Stimulated activated CD4-positive, alpha-beta T cell treated with anti-CD3 and anti-CD28 coated beads, Interleukin-15, amount 100 ng/mL, for 1 hour (primary cell): Measurements from ENCODE around the gene L3MBTL4.
"Not testable (repeated sequence)": the region's sequence is repeated elsewhere in the genome, so short reads cannot be mapped to it uniquely, and the experiment has no call there.

Experiments used
- DNase-seq, 2 donors: peaks; one replicate each; pipeline ENCODE4 v3.0.0-alpha.2; 2020; ENCODE audit warnings: low read depth in 1 of 2, low spot score in 1 of 2

The L3MBTL4 gene

DNA sequence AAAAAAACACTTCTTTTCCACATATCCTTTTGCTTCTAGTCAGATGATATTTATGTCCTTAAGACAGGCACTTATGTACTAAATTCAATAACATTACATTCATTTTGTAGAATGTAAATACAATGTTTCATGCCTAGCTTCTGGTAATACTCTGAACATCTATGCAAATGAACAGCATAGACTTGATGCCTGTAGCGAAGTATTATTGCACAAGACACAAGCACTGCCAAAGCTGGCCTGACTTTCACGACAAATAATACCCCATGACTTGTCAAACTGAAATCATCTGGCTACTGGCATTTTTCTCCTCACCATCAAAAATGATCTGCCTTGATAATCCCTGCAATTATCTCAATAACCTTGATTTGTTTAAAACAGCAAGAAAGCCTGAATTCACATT is 101.3 kb downstream of the L3MBTL4 start:
- no peak for DNase-seq

DNA sequence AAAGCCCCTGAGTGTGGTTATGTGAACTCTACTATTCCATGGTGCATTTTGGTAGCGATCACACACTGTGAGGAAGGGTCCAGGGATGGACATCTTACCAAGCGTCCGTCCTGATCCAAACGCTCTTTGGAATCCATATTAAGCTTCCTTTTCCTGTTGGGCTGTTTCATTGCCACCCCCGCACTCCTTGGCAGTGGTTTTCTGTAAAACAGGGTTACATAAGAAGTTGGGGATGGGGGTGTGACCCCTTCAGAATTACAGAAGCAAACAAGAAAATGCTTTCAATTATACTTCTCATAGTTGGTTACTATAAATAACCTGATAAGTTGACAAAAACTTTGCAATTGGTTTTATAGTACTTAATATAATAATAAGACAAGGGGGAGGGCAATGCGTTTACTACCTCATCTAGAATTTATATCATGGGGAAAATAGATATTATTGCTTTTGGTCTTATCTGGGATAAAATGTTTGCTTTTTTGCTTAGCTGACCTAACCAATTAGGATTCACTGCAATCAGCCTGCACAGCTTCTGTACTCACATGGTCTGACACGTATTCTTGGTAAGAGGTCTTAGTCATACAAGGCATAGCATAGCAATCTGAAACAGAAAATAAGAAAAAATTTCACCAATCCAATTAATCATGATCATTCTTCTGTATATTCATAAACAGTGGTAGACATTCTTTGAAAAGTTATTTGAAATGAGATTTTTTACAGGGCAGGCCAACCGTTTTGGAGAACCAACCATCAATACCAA is 103.1 kb downstream of the L3MBTL4 start:
- no peak for DNase-seq

DNA sequence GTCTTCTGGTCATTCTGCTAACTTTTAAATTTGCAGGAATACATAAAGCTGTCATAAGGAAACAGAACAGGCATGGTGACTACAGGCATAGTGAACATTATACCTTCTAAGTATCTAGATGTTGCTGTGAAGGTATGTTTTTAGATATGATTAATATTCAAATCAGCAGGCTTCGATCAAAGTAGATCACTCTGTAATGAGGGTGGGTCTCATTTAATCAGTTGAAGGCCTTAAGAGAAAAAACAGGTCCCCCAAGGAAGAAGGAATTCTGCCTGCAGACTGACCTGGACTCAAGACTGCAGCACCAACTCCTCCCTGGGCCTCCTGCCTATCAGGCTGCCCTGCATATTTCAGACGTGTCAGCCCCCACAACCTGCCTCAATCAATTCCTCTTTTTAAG is 104.0 kb downstream of the L3MBTL4 start:
- DNase-seq: no peak

DNA sequence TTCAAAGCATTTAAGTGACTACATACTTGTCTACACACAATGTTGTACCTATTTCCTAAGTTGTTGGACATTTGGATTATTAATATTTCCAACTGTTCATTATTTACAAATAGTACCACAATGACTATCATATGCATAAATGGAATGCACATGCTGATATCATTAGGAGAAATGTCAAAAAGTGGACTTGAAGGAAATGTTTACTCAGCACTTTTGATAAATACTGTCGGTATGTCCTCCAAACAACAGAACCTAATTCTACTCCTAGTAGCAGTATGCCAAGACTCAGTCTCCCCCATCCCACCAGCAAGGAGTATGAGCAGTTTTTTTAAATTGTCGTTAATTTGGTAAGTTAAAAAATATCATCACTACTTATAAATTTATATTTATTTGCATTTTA is 116.8 kb downstream of the L3MBTL4 start:
- no peak for DNase-seq

DNA sequence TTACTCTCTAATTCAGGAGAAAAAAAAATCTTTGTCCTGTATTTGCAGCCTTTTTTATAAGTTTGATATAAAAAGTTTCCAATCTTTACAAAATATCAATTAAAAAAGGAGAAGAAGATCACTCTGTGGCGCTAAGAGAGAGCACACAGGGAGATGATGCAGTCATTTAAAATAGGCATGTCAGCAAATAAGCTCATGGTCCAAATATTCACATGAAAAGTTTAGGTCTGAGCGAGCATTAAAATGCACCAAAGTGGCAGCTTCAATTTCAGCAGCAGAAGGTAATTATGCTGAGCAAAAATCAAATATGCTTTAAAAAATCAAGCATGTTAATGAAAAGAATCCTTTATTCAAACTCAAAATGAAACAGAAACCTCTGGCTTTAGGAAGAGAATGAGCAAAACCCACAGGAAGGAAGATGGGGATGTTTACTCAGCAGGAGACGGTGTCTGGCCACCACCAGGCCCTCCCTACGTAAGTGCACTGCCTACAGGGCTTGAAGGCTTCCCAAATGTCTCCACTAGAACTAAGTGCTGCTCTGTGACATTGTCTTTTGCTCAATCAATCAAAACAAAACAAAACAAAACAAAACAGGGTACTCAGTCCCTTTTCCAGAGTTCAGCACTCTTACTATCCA is 120.4 kb downstream of the L3MBTL4 start:
- no peak for DNase-seq

DNA sequence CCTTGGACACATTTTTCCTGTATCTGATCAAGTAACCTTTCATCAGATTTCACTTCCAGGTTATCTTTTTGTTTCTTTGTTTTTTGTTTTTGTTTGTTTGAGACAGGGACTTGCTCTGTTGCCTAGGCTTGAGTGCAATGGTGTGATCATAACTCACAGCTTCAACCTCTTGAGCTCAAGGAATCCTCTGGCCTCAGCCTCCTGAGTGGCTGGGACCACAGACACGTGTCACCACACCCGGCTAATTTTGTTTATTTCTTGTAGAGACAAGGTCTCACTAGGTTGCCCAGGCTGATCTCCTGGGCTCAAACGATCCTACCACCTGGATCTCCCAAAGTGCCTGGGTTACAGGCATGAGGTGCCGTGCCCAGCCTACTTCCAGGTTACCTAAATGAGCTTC is 124.9 kb downstream of the L3MBTL4 start:
- no peak for DNase-seq

DNA sequence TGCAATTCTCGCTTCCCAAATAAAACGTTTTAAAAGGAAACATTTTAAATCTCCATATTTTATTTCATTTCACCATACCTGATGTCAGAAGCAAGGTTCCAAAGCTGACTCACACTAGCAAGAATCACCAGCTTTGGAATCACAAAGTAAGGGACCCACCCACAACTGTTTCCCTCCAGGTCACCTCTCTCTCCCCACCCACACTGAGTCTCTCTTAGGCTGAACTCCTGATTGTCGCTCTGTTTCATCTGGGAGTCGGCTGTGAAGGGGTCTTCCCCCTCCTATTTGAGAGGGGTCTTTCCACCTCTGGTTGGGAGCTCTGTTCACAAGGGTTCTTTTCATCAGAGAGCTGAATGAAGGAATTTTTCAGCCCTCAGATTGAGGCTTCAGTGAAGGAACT is 128.1 kb downstream of the L3MBTL4 start:
- no peak for DNase-seq

DNA sequence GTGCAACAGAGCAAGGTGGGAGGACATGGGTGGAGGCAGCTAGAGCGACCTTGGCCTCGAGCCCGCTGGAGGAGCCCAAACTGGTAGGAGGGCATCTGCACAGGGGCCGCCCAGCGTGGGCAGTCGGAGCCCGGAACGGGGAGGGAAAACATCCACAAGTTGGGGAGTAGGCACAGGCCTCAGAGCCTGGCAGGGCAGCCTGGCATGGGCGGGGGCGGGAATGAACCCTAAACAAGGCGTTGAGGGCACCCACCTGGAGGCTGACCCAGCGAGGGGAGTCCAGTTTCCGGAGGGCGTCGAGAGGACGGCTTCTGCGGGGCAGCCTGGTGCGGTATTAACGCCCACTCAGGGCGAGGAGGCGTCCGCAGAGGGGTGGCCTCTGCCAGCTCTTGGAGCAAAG is 129.9 kb downstream of the L3MBTL4 start:
- DNase-seq: no peak

DNA sequence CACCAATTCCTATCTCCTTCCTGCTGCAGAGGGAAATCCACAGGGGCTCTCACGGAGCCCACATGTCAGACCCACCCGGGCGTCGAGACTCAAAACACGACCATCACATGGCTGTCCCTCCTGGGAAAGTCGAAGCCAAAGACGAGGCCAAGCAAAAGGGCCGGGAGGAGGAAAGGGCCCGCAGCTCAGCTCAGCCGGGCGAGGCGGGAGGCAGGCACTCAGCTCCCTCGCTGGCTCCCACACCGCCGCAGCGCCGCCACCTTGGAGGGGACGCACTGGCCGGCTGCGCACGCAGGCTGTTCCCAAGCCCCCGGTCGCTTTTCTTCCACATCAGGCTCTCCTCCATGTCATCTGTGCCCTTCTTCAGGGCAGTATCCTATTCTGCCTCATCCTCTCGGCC is 130.4 kb downstream of the L3MBTL4 start:
- no peak for DNase-seq

DNA sequence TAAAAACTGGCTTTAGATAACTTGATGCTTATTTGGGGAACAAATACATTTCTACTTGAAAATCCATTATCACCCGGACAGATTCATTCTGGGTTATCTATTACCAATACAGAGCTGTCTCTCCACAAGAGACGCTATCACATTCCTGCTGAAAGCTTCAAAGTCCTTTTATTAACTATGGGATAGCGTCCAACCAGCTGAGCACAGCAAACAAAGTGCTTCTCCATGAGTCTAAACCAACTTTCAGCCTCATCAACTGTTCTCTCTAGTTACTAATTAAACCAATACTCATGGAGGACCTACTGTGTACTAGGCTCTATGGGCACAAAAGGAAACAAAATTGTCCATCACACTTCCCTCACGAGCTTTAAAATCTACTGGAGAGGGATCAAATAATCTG is 132.8 kb downstream of the L3MBTL4 start:
- no peak for DNase-seq

DNA sequence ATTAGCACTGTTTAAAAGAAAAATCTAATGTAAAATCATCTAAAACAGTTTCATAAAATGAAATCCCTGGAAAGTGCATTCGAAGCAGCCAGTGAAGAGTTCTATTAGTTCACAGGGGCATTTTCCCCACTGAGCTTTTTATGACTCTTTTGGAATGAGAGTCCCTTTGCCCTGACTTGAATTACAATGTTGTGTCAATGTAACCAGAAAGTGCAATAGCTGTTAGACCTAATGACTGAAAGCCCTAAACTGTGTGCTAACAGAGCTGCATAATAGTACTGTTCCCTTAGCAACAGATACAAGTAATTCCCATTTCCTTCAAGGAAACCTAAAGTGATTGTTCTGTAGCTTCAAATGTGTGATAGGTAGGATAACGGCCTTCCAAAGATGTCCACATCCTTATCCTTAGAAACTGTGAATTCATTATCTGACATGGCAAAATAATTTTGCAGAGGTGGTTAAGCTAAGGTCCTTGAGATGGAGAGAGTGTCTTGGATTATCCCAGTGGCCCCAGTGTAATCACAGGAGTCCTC is 134.4 kb downstream of the L3MBTL4 start:
- DNase-seq: no peak

DNA sequence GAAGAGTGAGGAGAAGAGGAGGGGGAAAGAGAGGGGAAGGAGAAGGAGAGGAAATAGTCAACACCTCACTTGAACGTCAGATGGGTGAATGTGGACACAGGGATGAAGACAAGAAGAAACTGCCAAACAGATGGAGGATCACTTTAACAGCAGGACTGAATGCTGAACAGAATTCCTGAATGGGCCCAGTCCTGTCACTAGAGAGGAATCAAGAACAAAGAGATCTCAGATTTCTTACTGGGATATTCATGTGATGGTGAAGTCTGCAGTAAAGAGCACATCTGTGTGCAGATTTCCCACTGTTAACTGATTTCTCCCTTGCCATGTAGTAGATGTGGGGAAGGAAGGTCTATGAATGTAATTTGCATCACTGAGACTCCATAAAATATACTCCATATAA is 135.4 kb downstream of the L3MBTL4 start:
- no peak for DNase-seq

DNA sequence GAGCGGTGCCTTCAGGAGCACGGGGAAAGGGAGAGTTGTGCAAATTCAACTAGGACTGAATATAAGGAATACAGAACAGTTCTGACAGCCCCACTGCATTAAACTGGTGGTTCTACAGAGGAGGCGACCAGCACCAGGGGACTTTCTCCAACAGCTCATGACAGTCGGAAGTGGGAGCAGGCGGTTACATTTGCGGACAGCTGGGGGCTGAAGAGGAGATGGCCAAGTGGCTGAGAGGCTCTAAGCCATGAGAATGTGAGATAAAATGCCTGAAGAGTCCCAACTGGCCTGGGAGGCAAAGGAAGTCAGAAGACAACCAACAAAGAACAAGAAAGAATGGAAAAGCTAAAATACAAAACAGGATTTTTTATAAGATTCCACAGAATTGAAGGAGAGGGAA is 141.3 kb downstream of the L3MBTL4 start:
- DNase-seq: no peak

DNA sequence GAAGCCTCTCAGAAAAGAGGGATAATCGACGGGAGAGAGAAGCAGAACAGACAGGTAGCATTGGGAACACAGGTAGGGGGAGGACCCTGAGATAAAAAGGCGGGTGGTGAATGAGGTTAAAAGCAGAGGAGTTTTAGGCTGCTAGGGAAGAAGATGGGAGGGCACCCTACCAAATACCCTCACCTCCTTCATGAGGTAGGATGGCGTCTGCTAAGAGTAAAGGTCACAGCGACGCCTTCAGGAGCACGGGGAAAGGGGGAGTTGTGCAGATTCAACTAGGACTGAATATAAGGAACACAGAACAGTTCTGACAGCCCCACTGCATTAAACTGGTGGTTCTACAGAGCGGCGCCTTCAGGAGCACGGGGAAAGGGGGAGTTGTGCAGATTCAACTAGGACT is 142.6 kb downstream of the L3MBTL4 start:
- DNase-seq: not testable (repeated sequence)

DNA sequence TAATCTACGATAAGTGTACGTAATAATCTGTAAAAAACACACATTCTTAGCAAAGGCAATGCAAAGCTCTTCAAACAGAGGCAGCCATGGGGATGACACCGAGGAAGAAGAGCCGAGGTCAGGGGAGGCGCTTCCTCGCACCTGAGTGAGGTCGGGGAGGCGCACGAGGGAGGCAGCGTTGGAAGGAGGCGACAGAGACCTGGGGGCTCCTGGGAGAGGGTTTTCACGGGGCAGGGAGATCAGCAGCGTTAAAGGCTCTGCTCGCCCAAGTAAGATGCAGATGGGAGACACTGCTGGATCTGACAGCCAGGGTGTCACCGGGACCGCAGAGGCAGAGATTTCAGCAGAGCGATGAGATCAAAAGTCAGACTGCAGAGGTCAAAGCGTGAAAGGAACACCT is 143.1 kb downstream of the L3MBTL4 start:
- DNase-seq: no peak

DNA sequence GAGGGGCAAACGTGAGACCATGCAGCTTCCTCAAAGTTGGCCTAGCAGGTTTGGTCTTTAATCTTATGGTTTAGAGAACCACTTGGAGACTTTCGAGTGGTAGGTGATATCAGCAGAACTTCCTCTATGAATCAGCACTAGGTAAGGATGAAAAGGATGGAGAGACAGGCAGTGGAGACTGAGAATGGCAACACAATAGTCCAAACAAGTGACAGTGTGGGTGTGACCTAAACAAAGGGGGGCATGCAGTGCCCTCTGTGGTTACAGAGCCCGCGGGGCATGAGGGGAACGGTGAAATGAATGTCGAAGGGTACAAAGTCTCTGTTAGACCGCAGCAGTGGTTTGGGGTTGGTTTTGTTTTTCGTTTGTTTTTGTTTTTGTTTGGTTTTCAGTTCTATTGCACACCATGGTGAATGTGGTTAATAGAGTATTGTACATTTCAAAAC is 143.9 kb downstream of the L3MBTL4 start:
- no peak for DNase-seq

DNA sequence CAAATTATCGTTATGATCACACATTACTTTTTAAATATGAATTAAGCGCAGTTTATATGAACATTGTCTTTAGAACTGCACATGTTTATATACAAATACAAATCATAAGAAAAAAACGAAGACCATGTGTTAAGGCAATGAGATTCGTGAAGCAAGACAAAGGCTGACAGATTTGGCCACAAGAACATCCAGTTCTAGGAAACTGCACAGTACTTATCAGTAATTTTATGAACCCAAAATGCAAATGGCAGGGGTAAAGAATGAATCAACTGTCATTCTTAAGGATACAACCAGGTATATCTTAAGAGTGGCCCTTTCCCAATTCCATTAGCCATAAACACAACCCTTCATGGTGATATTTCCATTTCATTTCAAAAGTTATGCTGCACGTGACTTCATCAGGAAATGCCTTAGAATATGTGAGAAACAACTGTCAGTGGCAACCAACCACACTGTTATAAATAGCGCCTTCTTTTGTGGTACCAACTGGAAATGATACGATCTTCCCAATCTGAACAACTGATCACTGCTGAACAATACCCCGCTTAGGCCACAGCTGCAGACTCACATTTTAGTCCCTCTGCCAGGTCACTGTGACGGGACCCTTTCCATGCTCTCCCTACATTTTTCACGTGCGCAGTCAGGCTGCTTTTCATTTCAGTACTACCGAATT is 144.9 kb downstream of the L3MBTL4 start:
- DNase-seq: no peak

DNA sequence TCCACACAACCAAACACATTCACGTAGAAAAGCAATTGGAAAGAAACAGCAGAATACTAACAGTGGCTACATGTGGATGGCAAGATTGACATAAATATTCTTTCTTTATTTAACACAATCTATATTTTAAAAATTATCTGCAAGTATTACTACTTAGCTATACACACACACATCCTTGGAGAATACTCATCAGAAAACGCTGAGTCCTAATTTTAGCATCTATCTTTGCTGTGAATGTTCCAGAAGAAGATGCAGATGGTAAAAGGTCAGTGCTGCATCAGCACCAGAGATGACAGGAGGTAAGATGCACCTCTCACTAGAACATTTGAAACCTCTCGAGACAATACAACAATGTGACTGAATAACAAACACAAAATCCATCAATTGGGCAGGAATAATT is 148.5 kb downstream of the L3MBTL4 start:
- no peak for DNase-seq

DNA sequence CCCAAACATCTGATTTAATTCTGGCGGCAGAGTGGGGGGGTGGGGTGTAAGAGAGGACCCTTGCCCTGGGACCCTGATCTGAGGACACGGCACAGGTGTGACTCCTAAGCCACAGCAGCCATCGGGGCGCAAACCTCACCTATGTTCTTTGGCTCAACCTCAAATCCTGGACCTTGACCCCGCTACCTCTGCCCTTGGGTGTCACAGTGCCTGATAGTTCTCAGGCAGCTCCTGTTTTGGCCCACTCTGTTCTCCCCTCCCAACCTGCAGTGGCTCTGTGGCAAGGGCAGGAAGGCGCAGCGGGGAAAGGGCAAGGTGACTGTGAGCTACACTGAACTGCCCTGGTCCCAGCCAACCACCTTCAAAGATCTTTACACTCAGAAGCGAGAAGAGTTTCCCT is 152.8 kb downstream of the L3MBTL4 start:
- DNase-seq: no peak

DNA sequence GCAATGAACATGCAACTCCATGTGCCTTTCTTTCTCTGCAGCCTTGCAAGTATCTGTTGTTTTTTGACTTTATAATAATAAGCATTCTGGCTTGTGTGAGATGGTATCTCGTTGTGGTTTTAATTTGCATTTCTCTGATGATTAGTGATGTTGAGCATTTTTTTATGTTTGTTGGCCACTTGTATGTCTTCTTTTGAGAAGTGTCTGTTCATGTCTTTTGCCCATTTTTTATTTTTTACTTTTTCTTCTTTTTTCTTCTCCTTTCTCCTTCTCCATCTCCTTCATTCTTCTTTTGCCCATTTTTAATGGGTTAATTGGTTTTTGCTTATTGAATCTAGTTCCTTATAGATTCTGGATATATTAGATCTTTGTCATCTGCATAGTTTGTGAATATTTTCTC is 155.4 kb downstream of the L3MBTL4 start:
- not testable (repeated sequence) for DNase-seq

DNA sequence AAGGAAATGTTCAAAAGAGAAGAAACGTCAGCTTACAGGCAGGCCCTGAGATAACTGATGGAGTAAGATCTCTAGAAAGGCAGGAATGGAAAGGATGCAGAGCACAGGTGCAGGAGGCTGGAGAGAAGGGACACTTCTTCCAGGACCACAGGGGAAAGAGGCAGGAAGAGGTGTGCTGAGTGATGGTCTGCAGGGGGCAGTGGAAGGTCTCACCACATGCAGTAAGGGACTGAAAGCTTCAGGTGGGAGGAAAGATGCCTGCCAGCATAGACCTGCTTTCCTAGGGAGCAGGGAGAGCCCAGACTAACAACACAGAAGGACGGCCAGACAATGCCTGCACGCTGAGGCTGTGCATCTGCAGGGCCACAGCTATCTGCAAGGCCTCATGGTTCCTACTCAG is 156.8 kb downstream of the L3MBTL4 start:
- DNase-seq: no peak

DNA sequence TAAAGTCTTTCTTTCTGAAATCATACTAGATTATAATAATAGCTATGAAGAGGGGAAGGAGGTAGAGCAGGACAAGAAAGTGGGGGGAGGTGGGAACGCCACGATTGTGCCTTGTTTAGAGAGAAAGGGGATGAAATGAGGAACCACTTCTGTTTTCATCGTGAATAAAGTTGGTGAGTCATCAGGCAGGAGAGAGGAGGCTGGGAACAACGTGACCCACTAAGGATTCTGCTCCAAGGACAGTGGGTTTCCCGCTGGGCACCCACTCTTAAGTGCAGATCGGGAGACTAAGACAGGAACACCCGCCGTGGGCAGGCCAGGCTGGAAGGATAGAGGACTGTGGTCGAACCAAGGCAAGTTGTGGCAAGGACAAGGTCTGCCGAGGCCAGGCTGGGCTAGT is 158.2 kb downstream of the L3MBTL4 start:
- DNase-seq: no peak
